Measurements from ENCODE around the gene ANK2.

Gene ANK2

DNA sequence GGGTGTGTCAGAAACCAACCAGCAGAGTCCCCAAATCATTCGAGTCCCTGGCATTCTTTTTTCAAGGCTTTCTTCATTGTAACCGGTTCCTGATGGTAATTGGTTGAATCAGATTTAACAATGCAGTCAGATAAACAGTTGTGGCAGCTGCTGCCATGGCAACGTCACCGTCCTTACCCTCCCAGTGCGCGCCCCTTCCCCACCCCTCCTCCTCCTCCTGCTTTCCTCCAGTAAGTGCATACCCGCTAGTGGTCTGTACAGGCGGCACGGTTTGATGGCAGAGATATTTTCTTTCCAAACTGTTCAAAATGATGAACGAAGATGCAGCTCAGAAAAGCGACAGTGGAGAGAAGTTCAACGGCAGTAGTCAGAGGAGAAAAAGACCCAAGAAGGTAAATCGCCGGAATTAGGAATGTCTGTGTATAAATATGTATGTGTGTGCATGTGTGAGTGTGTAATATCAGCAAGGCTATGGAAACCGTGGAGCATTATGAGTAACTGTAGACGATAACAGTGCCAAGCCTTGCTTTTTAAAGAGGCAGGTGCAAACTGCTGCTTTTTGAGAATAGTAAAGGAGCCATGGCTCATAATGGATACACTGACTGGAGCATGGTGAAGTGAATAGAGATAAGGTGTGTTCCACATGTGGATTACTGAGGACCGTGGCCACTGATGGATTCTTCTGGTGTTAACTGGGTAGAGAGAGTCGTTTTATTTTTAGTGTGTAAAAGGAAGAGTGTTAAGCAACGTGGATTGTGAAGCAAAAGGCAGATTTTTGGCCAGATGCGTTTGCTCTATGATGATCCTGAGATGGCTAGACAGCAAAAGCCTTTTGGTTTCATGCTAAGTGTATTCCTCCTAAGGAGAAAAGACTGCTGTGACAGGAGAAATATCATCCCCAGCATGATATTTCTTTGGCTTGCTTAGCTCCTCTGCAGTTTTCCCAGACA lies at the start of gene ANK2:
TSS of gene ANK2 (plus strand) at position 233 of the 950 bp plus-strand sequence. CDS start at position 309, 76 bp downstream.
- Mint-ChIP-seq H3K27ac (no peak within 1 kb of the TSS), H3K4me1 (ENCODE audit: low read depth) (no peaks in the 10 kb centered on the region), H3K36me3 (ENCODE audit: low read depth) (no peaks in the 10 kb centered on the region), H3K27me3 (no peaks in the 10 kb centered on the region), H3K4me3 (no peak within 1 kb of the TSS), H3K9me3 (no peaks in the 10 kb centered on the region)
- intact Hi-C loops (cut with micrococcal nuclease): no loop called here

DNA sequence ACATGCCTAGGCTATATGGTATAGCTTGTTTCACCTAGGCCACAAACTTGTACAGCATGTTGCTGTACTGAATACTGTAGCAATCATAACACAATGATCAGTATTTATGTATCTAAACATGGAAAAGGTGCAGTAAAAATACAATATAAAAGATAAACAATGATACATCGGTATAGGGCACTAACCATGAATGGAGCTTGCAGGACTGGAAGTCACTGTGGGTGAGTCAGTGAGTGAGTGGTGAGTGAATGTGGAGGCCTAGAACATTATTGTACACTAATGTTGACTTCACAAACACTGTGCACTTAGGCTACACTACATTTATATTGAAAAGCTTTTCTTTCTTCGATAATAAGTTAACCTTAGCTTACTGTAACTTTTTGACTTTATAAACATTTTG lies 45.6 kb upstream of the ANK2 start:
- H3K4me3 Mint-ChIP-seq: no peak overlapping the region

DNA sequence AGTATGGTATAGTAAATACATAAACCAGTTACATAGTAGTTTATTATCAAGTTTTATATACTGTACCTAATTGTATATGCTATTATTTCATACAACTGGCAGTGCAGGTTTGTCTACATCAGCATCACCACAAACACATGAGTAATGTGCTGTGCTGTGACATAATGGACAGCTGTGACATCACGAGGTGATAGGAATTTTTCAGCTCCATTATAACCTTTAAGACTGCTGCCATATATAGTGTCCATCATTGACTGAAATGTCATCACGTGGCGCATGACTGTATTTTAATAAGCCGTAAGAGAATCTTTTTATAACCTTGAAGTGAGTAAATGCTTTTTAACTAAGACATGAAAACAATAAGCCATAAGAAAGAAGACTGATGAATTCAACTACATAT lies 44.8 kb upstream of the ANK2 start:
- Mint-ChIP-seq H3K36me3 (ENCODE audit: low read depth) (no peaks in the 10 kb centered on the region), H3K4me1 (ENCODE audit: low read depth) (no peaks in the 10 kb centered on the region), H3K27me3 (no peaks in the 10 kb centered on the region), H3K4me3 (no peak overlapping the region), H3K27ac (no peak overlapping the region), H3K9me3 (no peaks in the 10 kb centered on the region)
- intact Hi-C loops (cut with micrococcal nuclease): no loop called here

More for the DNA sequence above, 45.6 kb upstream of the ANK2 start:
- H3K36me3 Mint-ChIP-seq (ENCODE audit: low read depth): no peaks in the 10 kb centered on the region
- H3K9me3 Mint-ChIP-seq: no peaks in the 10 kb centered on the region
- H3K27ac Mint-ChIP-seq: no peak overlapping the region
- H3K27me3 Mint-ChIP-seq: no peaks in the 10 kb centered on the region
- intact Hi-C loops (cut with micrococcal nuclease): no loop called here
- no peaks in the 10 kb centered on the region for H3K4me1 Mint-ChIP-seq (ENCODE audit: low read depth)

DNA sequence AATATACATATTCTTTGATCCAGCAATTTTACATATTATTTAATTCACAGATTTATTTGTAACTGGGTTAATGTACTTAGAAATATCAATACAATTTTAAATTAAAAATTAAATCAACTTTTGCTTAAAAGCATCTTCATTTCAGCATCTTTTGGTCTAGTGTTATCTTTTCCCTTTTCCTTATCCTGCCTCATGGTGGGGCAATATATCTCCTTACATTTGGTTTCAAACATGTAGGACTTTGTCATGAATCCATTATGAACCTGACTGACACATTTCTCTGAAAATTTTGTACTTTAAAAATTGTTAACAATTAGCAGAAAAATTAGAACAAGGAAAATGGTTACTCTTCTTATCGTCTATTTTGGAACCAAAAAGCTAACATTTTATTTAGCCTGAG lies 42.8 kb upstream of the ANK2 start:
- no peaks in the 10 kb centered on the region for H3K27me3 Mint-ChIP-seq

DNA sequence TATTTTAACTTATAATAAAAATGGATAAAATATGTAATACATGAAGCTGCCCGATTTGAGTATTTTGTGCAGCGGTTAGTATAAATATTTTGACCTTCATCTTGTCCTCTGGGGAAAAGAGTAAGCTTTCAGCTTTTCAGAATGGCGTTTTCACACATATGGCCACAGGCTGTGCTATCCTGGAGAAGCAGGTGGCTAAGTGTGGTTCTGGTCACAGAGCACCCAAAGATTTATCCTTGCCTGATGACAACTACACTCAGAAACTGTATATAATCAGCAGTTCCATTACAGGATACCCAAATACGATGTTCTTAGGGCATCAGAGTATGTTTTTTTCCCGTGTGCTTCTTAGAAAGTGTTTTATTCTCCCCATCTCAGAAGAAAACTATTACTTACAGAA lies 42.3 kb upstream of the ANK2 start:
- Mint-ChIP-seq H3K9me3 (no peaks in the 10 kb centered on the region), H3K36me3 (ENCODE audit: low read depth) (no peaks in the 10 kb centered on the region), H3K4me3 (no peak overlapping the region), H3K4me1 (ENCODE audit: low read depth) (no peaks in the 10 kb centered on the region), H3K27me3 (no peaks in the 10 kb centered on the region), H3K27ac (no peak overlapping the region)
- intact Hi-C loops (cut with micrococcal nuclease): no loop called here

More for the DNA sequence above, 42.8 kb upstream of the ANK2 start:
- Mint-ChIP-seq H3K27ac (no peak overlapping the region), H3K36me3 (ENCODE audit: low read depth) (no peaks in the 10 kb centered on the region), H3K9me3 (no peaks in the 10 kb centered on the region), H3K4me1 (ENCODE audit: low read depth) (no peaks in the 10 kb centered on the region), H3K4me3 (no peak overlapping the region)
- intact Hi-C loops (cut with micrococcal nuclease): no loop called here

DNA sequence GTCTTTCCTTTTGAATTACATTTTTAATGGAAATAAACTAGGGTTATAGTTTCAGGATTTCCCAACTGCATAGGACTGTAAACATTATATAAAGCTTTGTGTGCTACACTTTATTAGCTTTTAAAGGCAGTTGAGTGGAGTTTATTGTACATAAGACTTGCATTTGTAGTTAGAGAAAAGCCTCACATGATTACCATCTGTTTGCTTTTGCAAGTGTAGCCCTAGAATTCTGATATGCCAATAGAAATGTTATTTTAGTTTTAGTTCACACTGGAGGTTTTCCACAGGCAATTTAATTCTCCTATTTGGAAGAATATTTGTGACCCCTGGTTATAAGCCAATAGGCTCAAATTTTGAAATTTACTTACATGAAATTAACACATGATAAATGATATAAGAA lies 41.3 kb upstream of the ANK2 start:
- Mint-ChIP-seq H3K4me1 (ENCODE audit: low read depth) (no peaks in the 10 kb centered on the region), H3K36me3 (ENCODE audit: low read depth) (no peaks in the 10 kb centered on the region), H3K4me3 (no peak overlapping the region), H3K9me3 (no peaks in the 10 kb centered on the region), H3K27ac (no peak overlapping the region), H3K27me3 (no peaks in the 10 kb centered on the region)
- intact Hi-C loops (cut with micrococcal nuclease): no loop called here

DNA sequence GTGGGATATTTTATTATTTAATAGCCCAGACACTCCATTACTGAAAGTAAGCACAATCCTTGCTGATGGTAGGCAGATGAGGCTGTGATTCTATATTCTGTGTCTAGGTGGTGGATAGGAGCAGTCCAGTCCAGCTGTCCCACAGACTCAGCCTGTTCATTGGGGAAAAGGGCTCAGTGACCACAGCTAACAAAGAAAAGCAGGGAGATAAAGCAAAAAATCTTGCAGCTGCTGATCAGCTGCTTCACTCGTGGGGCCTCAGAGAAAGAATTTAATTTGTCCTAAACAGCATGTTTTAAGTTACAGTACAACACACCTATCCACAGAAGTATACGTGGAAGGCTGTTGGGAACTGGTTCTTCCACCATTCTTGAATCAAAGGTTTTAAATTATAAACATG lies 40.7 kb upstream of the ANK2 start:
- Mint-ChIP-seq H3K36me3 (ENCODE audit: low read depth) (no peaks in the 10 kb centered on the region), H3K27ac (no peak overlapping the region), H3K9me3 (no peaks in the 10 kb centered on the region), H3K27me3 (no peaks in the 10 kb centered on the region), H3K4me3 (no peak overlapping the region), H3K4me1 (ENCODE audit: low read depth) (no peaks in the 10 kb centered on the region)
- intact Hi-C loops (cut with micrococcal nuclease): no loop called here

DNA sequence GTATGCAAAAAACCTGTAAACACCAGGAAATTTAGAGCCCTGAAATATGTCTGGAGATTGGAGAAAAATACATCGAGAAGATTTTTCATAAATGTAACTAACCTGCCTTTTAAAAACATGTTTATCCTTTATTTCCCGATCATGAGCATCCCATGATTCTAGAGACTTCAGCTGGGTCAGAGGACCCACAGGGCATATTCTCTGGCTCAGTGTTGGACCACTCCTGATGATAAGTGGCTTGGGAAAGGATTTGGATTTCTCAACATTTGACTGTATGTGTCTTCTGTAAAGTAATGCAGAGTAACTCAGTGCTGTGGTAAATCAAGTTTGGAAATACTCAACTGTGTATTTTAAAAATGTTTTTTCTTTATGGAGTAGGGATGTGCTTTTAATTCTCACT lies 40.0 kb upstream of the ANK2 start:
- Mint-ChIP-seq H3K36me3 (ENCODE audit: low read depth) (no peaks in the 10 kb centered on the region), H3K4me1 (ENCODE audit: low read depth) (no peaks in the 10 kb centered on the region), H3K27ac (no peak overlapping the region), H3K9me3 (no peaks in the 10 kb centered on the region), H3K27me3 (no peaks in the 10 kb centered on the region), H3K4me3 (no peak overlapping the region)
- intact Hi-C loops (cut with micrococcal nuclease): no loop called here

DNA sequence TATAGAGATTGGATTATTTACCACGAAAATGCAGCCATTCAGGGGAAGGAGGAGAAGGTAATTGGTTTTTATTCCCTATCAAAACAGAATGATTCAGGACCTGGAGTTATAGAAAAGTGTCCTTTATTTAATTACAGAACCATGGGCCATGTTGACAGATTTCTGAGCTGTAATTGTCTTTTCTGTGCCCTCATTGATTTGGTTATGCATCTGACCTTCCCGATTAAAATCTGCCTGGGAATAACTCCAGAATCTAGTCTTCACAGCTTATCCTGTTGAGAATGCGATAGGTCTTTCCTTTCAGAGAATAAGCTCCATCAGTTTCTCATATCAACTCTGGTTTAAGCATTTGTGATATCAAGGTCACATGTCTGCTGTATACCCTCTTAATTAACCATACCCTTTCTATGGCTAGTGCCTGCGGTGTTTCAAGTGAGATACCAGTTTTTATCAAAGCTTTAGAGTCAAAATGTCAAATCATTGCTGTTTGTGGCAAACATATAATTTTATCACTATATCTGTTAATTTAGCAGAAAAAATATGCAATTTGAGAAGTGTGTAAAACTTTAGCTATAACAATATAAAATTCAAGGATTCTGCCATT lies 37.2 kb upstream of the ANK2 start:
- Mint-ChIP-seq H3K4me3 (no peak overlapping the region), H3K36me3 (ENCODE audit: low read depth) (no peaks in the 10 kb centered on the region), H3K27ac (no peak overlapping the region), H3K4me1 (ENCODE audit: low read depth) (no peaks in the 10 kb centered on the region), H3K27me3 (no peaks in the 10 kb centered on the region), H3K9me3 (no peaks in the 10 kb centered on the region)
- intact Hi-C loops (cut with micrococcal nuclease): no loop called here

DNA sequence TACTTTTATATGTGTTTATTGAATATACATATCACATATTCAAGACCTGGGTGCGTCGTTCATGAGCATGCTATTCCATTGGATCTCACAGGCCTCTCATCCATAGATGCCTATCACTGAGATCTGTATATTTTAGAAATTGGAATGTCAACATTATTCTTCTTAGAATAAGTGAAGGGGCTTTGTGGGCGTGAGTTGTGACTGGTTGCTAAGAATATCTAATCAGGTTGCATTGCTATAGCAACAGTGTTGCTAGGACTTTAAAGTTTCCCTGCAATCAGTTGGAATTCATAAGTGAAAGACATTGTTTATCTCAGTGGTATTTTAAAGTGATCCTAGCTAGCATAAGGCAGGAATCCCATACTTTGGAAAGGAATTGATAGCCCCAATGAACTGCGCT lies 36.7 kb upstream of the ANK2 start:
- no peak overlapping the region for H3K4me3 Mint-ChIP-seq
- no peaks in the 10 kb centered on the region for H3K36me3 Mint-ChIP-seq (ENCODE audit: low read depth)

DNA sequence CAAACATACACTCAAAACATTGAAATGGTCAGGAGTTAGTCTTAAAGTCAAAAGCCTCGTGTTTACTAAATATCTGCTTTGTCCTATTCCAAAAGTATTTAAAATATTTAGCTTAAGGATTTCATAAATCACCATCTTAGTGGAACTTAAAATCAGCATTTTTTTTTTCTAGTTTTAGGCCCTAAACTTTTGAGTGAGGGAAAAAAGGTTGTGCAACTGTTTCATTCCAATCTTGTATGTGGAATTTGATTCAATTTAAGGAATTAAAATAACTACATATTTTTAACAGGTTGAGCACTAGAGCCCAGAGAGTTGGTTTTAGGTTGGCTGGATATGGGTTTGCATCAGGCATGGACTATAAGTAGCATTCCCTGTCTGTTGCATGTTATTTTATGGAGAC lies 35.7 kb upstream of the ANK2 start:
- intact Hi-C loops (cut with micrococcal nuclease): no loop called here
- Mint-ChIP-seq H3K4me3 (no peak overlapping the region), H3K4me1 (ENCODE audit: low read depth) (no peaks in the 10 kb centered on the region)

More for the DNA sequence above, 36.7 kb upstream of the ANK2 start:
- Mint-ChIP-seq H3K4me1 (ENCODE audit: low read depth) (no peaks in the 10 kb centered on the region), H3K27me3 (no peaks in the 10 kb centered on the region), H3K9me3 (no peaks in the 10 kb centered on the region), H3K27ac (no peak overlapping the region)
- intact Hi-C loops (cut with micrococcal nuclease): no loop called here

DNA sequence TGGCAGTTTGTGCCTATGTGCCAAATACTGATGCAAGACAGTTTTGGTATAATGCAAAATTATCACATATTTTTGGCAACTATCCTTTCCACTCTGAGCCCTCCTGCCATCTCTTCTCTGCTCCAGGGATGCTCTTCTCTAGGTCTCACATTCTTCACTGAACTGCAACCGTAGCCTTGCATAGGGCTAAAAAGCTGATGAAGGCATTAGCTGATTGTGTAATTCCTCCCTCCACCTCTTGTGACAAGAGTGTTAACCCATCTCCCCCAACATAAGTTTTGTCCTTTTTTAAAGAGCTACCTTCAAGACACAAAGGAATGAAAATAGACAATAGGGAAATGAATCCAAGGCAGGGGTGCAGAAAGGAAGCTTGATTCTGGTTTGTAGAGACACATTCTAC lies 33.1 kb upstream of the ANK2 start:
- Mint-ChIP-seq H3K4me3 (no peak overlapping the region), H3K27ac (no peak overlapping the region), H3K27me3 (no peaks in the 10 kb centered on the region), H3K4me1 (ENCODE audit: low read depth) (no peaks in the 10 kb centered on the region), H3K36me3 (ENCODE audit: low read depth) (no peaks in the 10 kb centered on the region), H3K9me3 (no peaks in the 10 kb centered on the region)
- intact Hi-C loops (cut with micrococcal nuclease): no loop called here

More for the DNA sequence above, 35.7 kb upstream of the ANK2 start:
- no peaks in the 10 kb centered on the region for H3K36me3 Mint-ChIP-seq (ENCODE audit: low read depth)
- no peak overlapping the region for H3K27ac Mint-ChIP-seq
- H3K27me3 Mint-ChIP-seq: no peaks in the 10 kb centered on the region
- H3K9me3 Mint-ChIP-seq: no peaks in the 10 kb centered on the region

DNA sequence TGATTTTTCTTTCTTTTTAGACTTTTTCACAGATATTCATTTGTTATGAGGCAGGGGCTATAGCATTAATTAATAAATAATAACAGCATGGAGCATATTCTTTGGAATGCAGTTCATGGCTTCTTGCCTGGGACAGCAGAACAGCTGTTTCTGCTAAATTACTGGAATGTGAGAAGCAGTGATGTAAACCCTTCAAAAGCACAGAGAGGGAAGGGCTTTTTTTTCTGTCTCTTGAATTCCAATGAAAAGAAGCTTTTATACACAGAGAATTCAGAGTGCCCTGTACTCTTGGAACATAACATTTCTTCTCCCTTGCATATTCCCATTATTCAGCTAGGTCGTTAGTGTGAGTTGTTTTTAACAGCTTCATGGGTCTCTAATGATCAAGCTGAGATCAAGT lies 28.5 kb upstream of the ANK2 start:
- no peaks in the 10 kb centered on the region for H3K36me3 Mint-ChIP-seq (ENCODE audit: low read depth)

DNA sequence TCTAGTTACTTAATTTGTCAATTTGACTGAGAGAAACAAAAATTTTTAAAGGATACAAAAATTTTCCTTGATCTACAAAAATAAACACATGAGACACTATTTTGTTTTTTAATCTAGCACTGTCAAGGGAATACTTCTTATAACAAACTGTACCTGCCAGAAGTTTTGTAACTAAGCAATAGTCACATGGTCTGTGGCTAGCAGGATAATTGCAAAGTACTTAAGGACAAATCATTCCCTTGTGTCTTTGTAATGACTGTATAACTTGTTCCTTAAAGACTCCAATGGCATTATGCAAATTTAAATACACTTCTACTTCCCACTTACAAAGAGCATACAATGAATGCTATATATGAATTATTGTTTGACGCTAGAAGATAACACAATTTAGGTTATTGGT lies 25.1 kb upstream of the ANK2 start:
- Mint-ChIP-seq H3K27ac (no peak overlapping the region), H3K36me3 (ENCODE audit: low read depth) (no peaks in the 10 kb centered on the region), H3K4me1 (ENCODE audit: low read depth) (no peaks in the 10 kb centered on the region), H3K9me3 (no peaks in the 10 kb centered on the region), H3K27me3 (no peaks in the 10 kb centered on the region), H3K4me3 (no peak overlapping the region)
- intact Hi-C loops (cut with micrococcal nuclease): no loop called here

More for the DNA sequence above, 28.5 kb upstream of the ANK2 start:
- no peaks in the 10 kb centered on the region for H3K4me1 Mint-ChIP-seq (ENCODE audit: low read depth)
- intact Hi-C loops (cut with micrococcal nuclease): no loop called here
- no peaks in the 10 kb centered on the region for H3K27me3 Mint-ChIP-seq
- H3K4me3 Mint-ChIP-seq: no peak overlapping the region
- no peaks in the 10 kb centered on the region for H3K9me3 Mint-ChIP-seq
- no peak overlapping the region for H3K27ac Mint-ChIP-seq

All from dendritic cell treated with granulocyte-macrophage colony-stimulating factor and Interleukin-4, amounts not matched to agents 40 ng/mL and 50 ng/mL, for 4 days (primary cell).